Trophoblast cell (in vitro differentiated cells and primary cell): ENCODE data around the gene TMX3.

Experiments
- DNase-seq, 2 donors: peaks; one replicate each; pipeline ENCODE4 v3.0.0-alpha.2; 2016
- H2AFZ ChIP-seq: 2 replicates; pipeline ENCODE4 v1.6.1; 2013; ENCODE audit warnings: low read length, moderate library complexity, mild to moderate bottlenecking; ENCODE audit not compliant: insufficient read depth, poor library complexity
- H2AK5ac ChIP-seq: 2 replicates; pipeline ENCODE4 v1.6.1; 2013; ENCODE audit warnings: mild to moderate bottlenecking, low read length
- H2BK120ac ChIP-seq: 2 replicates; pipeline ENCODE4 v1.6.1; 2013; ENCODE audit warnings: low read length, mild to moderate bottlenecking, moderate library complexity; ENCODE audit not compliant: insufficient read depth, poor library complexity
- H2BK12ac ChIP-seq: 2 replicates; pipeline ENCODE4 v1.6.1; 2013; ENCODE audit warnings: mild to moderate bottlenecking, low read length, moderate library complexity
- H2BK5ac ChIP-seq: 2 replicates; pipeline ENCODE4 v1.6.1; 2013; ENCODE audit warnings: low read length, low read depth, moderate library complexity, mild to moderate bottlenecking; ENCODE audit not compliant: poor library complexity
- H3K14ac ChIP-seq: 2 replicates; pipeline ENCODE4 v1.6.1; 2013; ENCODE audit warnings: mild to moderate bottlenecking, low read length
- H3K18ac ChIP-seq: 2 replicates; pipeline ENCODE4 v1.6.1; 2013; ENCODE audit warnings: mild to moderate bottlenecking, low read length
- H3K23ac ChIP-seq: 2 replicates; pipeline ENCODE4 v1.6.1; 2013; ENCODE audit warnings: low read length
- H3K27ac ChIP-seq: 2 replicates; pipeline ENCODE4 v1.5.1; 2013; ENCODE audit warnings: low read depth, mild to moderate bottlenecking, inconsistent platforms, low read length, moderate library complexity
- H3K27me3 ChIP-seq: 2 replicates; pipeline ENCODE4 v1.6.1; 2013; ENCODE audit warnings: inconsistent platforms, mild to moderate bottlenecking, low read length, moderate library complexity; ENCODE audit not compliant: insufficient read depth
- H3K36me3 ChIP-seq, 2 experiments: 1 replicate in 1 of 2; 2 replicates in 1 of 2; pipeline ENCODE4 v1.6.1; 2013; ENCODE audit warnings: low read length in 2 of 2, mild to moderate bottlenecking in 2 of 2, moderate library complexity in 1 of 2; ENCODE audit not compliant: insufficient read depth in 2 of 2, control insufficient read depth in 1 of 2
- H3K4ac ChIP-seq: 2 replicates; pipeline ENCODE4 v1.6.1; 2013; ENCODE audit warnings: low read depth, mild to moderate bottlenecking, low read length, moderate library complexity
- H3K4me1 ChIP-seq, 2 experiments: 1 replicate in 1 of 2; 2 replicates in 1 of 2; pipeline ENCODE4 v1.6.1; 2013; ENCODE audit warnings: low read length in 2 of 2, mild to moderate bottlenecking in 2 of 2, moderate library complexity in 1 of 2; ENCODE audit not compliant: insufficient read depth in 2 of 2, control insufficient read depth in 1 of 2
- H3K4me2 ChIP-seq: 2 replicates; pipeline ENCODE4 v1.6.1; 2013; ENCODE audit warnings: inconsistent platforms, mild to moderate bottlenecking, low read length, moderate library complexity
- H3K4me3 ChIP-seq: 2 replicates; pipeline ENCODE4 v1.5.1; 2013; ENCODE audit warnings: mild to moderate bottlenecking, low read depth, low read length, inconsistent platforms
- H3K79me1 ChIP-seq: one replicate; pipeline ENCODE4 v1.6.1; 2013; ENCODE audit warnings: low read length
- H3K79me2 ChIP-seq: 2 replicates; pipeline ENCODE4 v1.6.1; 2013; ENCODE audit warnings: low read length, mild to moderate bottlenecking; ENCODE audit not compliant: control insufficient read depth, insufficient read depth, poor library complexity
- H3K9ac ChIP-seq: 2 replicates; pipeline ENCODE4 v1.6.1; 2013; ENCODE audit warnings: mild to moderate bottlenecking, low read length
- H3K9me3 ChIP-seq: 2 replicates; pipeline ENCODE4 v1.6.1; 2013; ENCODE audit warnings: low read depth, mild to moderate bottlenecking, control low read depth, inconsistent platforms, low read length; ENCODE audit not compliant: insufficient read depth
- H4K12ac ChIP-seq: 2 replicates; pipeline ENCODE4 v1.6.1; 2013; ENCODE audit warnings: low read depth, mild to moderate bottlenecking, low read length, moderate library complexity
- H4K8ac ChIP-seq: 2 replicates; pipeline ENCODE4 v1.6.1; 2013; ENCODE audit warnings: low read depth, mild to moderate bottlenecking, low read length, moderate library complexity
- H4K91ac ChIP-seq: one replicate; pipeline ENCODE4 v1.6.1; 2013; ENCODE audit warnings: low read depth, mild to moderate bottlenecking, low read length, moderate library complexity
- WGBS: extraction: QIAGEN DNeasy Blood & Tissue Kit; methylation state at CpG from one replicate; pipeline ENCODE4 v1.1.7; 2013; ENCODE audit warnings: missing lambda C conversion rate; ENCODE audit not compliant: insufficient read length, insufficient coverage; ENCODE audit errors: extremely low coverage; 5-methylcytosine and 5-hydroxymethylcytosine counted together

The TMX3 gene

DNA sequence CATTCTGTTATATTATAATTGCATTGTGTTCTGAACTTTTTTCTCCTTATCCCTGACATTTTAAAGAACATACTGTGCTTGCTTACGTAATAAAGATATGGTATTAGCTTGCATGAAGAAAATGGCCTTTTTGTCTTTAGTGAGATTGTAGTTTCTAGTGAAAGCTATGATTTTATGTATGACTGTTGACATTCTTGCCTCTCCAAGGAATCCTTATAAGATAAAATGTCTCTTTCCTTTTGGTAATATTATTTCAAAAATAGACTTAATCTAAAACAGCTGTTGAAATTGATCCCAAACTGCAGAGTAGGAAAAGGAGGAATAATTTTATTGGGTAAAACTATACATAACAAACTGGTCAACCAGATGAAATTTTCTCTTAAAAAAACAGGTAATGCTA, 42.2 kb upstream of the TMX3 start:
- H2BK120ac ChIP-seq: no peak overlapping the region
- no peaks in the 10 kb centered on the region for H3K79me1 ChIP-seq
- no peak overlapping the region for H3K14ac ChIP-seq
- no peak for DNase-seq
- H3K23ac ChIP-seq: no peak overlapping the region
- no peak overlapping the region for H2BK5ac ChIP-seq
- H2AFZ ChIP-seq: no peak overlapping the region
- H3K4ac ChIP-seq: no peak overlapping the region
- no peak overlapping the region for H3K18ac ChIP-seq
- H3K36me3 ChIP-seq: no peaks in the 10 kb centered on the region
- H3K79me2 ChIP-seq: no peaks in the 10 kb centered on the region
- H2AK5ac ChIP-seq: no peak overlapping the region
- WGBS: no CpG with 5 or more reads among the region's 1 CpG
- H4K12ac ChIP-seq: no peak overlapping the region
- H3K4me3 ChIP-seq: no peak overlapping the region
- no peak overlapping the region for H4K91ac ChIP-seq
- no peak overlapping the region for H2BK12ac ChIP-seq
- H3K4me2 ChIP-seq: no peak overlapping the region
- no peak overlapping the region for H3K9ac ChIP-seq
- H3K9me3 ChIP-seq: no peaks in the 10 kb centered on the region
- H3K27ac ChIP-seq: no peak overlapping the region
- H4K8ac ChIP-seq: no peak overlapping the region
- H3K27me3 ChIP-seq: no peaks in the 10 kb centered on the region
- H3K4me1 ChIP-seq: no peaks in the 10 kb centered on the region

DNA sequence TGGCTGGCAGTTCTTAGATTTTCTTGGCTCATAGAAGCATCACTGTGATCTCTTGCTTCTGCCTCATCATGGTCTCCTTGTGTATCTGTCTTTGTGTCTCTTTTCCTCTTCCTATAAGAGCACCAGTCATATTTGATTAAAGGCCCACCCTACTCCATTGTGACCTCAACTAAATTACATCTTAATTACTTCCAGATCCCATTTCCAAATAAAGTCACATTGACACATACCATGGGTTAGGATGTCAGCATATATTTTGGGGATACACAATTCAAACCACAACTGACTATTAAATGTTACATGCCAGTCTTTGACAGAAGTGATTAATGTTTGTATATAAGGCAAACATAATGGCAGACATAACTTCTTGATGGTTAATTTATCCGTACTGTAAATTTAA, 27.3 kb upstream of the TMX3 start:
- Histone ChIP-seq H3K4me3 (no peak overlapping the region), H4K8ac (no peak overlapping the region), H4K91ac (no peak overlapping the region), H3K23ac (no peak overlapping the region), H3K27me3 (no peaks in the 10 kb centered on the region), H3K9ac (no peak overlapping the region), H3K79me1 (no peaks in the 10 kb centered on the region), H4K12ac (no peak overlapping the region), H3K36me3 (no peaks in the 10 kb centered on the region), H2BK12ac (no peak overlapping the region), H3K4me1 (no peaks in the 10 kb centered on the region), H2BK5ac (no peak overlapping the region), H3K14ac (no peak overlapping the region), H3K4me2 (no peak overlapping the region), H3K27ac (no peak overlapping the region), H2BK120ac (no peak overlapping the region), H2AFZ (no peak overlapping the region), H3K18ac (no peak overlapping the region), H3K4ac (no peak overlapping the region), H2AK5ac (no peak overlapping the region), H3K9me3 (no peaks in the 10 kb centered on the region), H3K79me2 (no peaks in the 10 kb centered on the region)
- WGBS: no CpG with 5 or more reads among the region's 1 CpG
- no peak for DNase-seq

DNA sequence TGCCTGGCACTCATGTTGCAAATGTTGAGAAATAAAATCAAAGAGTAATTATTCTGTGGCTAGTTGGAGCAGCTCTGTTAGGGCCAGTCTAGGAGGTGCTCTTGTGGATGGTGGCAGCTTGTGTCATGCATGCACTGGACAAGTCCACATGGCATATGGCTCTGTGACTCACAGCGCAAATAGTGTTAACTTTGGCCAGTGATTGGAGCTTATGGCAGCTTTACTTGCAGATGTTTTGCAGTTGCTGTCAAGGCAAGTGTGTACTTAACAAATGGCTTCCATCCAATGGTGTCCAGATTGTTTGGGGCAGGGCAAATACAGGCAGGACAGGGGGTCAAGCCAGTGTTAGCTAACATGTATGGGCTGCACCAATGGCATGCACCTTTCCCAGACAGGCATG, 26.1 kb upstream of the TMX3 start:
- H3K27me3 ChIP-seq: no peaks in the 10 kb centered on the region
- no peaks in the 10 kb centered on the region for H3K79me2 ChIP-seq
- H3K14ac ChIP-seq: no peak overlapping the region
- H2AK5ac ChIP-seq: no peak overlapping the region
- H3K4me3 ChIP-seq: no peak overlapping the region
- WGBS: no CpG with 5 or more reads among the region's 1 CpG
- H2BK12ac ChIP-seq: no peak overlapping the region
- H2BK120ac ChIP-seq: no peak overlapping the region
- H3K18ac ChIP-seq: no peak overlapping the region
- no peak overlapping the region for H4K91ac ChIP-seq
- no peaks in the 10 kb centered on the region for H3K9me3 ChIP-seq
- no peaks in the 10 kb centered on the region for H3K79me1 ChIP-seq
- no peak overlapping the region for H2BK5ac ChIP-seq
- H3K4me2 ChIP-seq: no peak overlapping the region
- H3K9ac ChIP-seq: no peak overlapping the region
- no peak overlapping the region for H3K23ac ChIP-seq
- no peak overlapping the region for H4K12ac ChIP-seq
- no peak overlapping the region for H4K8ac ChIP-seq
- H2AFZ ChIP-seq: no peak overlapping the region
- DNase-seq: no peak
- H3K27ac ChIP-seq: no peak overlapping the region
- no peaks in the 10 kb centered on the region for H3K4me1 ChIP-seq
- no peaks in the 10 kb centered on the region for H3K36me3 ChIP-seq
- H3K4ac ChIP-seq: no peak overlapping the region

DNA sequence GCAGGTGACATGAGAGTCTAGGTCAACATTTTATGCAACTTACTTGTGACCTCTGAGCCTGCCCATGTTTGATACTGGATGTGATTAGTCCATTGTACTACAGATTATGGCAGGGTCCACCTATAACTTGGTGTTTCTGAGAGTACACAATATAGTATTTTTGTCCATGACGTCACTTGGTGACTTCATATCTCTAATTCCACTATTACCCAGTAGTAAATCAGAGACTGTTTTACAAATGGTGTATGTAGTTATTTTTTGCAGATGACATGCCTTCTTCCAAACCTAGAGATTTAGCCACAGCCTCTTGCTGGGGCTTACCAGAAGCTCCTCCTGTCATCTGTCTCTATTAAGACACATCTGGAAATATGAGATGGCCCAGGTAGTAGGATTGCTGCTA, 24.6 kb upstream of the TMX3 start:
- Histone ChIP-seq H2AFZ (no peak overlapping the region), H2BK120ac (no peak overlapping the region), H3K4me3 (no peak overlapping the region), H4K12ac (no peak overlapping the region), H3K27me3 (no peaks in the 10 kb centered on the region), H3K9me3 (no peaks in the 10 kb centered on the region), H3K4me1 (no peaks in the 10 kb centered on the region), H3K14ac (no peak overlapping the region), H2AK5ac (no peak overlapping the region), H3K18ac (no peak overlapping the region), H3K27ac (no peak overlapping the region), H3K4ac (no peak overlapping the region), H3K4me2 (no peak overlapping the region), H2BK12ac (no peak overlapping the region), H3K79me1 (no peaks in the 10 kb centered on the region), H4K91ac (no peak overlapping the region), H3K9ac (no peak overlapping the region), H2BK5ac (no peak overlapping the region), H3K36me3 (no peaks in the 10 kb centered on the region), H3K79me2 (no peaks in the 10 kb centered on the region), H4K8ac (no peak overlapping the region), H3K23ac (no peak overlapping the region)
- no CpG with 5 or more reads among the region's 1 CpG for WGBS
- no peak for DNase-seq
